ENCODE measurements around the gene TCL1B. TPM values are rescaled to one million over a fixed set of nuclear protein-coding genes. Genes with fewer than 3 reads are reported as not detected.

Gene TCL1B
- total RNA-seq, 1 experiment from 2014 or later = not detected

GRCh38 chr14:95690815-95691214 is 4.6 kb downstream of the TCL1B start:
- TF ChIP-seq, protein P1, sequence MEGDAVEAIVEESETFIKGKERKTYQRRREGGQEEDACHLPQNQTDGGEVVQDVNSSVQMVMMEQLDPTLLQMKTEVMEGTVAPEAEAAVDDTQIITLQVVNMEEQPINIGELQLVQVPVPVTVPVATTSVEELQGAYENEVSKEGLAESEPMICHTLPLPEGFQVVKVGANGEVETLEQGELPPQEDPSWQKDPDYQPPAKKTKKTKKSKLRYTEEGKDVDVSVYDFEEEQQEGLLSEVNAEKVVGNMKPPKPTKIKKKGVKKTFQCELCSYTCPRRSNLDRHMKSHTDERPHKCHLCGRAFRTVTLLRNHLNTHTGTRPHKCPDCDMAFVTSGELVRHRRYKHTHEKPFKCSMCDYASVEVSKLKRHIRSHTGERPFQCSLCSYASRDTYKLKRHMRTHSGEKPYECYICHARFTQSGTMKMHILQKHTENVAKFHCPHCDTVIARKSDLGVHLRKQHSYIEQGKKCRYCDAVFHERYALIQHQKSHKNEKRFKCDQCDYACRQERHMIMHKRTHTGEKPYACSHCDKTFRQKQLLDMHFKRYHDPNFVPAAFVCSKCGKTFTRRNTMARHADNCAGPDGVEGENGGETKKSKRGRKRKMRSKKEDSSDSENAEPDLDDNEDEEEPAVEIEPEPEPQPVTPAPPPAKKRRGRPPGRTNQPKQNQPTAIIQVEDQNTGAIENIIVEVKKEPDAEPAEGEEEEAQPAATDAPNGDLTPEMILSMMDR (IDR thresholded peaks at IDR 0.05; ENCODE audit: unreplicated experiment) = no peak
- Mint-ChIP-seq H3K27ac (ENCODE audit: low read depth, unreplicated experiment) (no peak overlapping the region), H3K9me3 (ENCODE audit: unreplicated experiment) (no peaks in the 10 kb centered on the region), H3K27me3 (ENCODE audit: insufficient read depth, unreplicated experiment) (peaks cover 19% of the 10 kb centered on the region), H3K4me1 (ENCODE audit: insufficient read depth, unreplicated experiment) (peaks cover 7% of the 10 kb centered on the region), H3K36me3 (ENCODE audit: insufficient read depth, unreplicated experiment) (no peaks in the 10 kb centered on the region), H3K4me3 (ENCODE audit: unreplicated experiment) (no peak overlapping the region)
- CTCF ChIA-PET = no interaction called here
- DNase-seq (ENCODE audit: unreplicated experiment) = no peak
- intact Hi-C loops (cut with micrococcal nuclease) = no loop called here
- BruUV-seq (replicated peaks) = no TSS peak
- POLR2A ChIA-PET = no interaction called here

DNA sequence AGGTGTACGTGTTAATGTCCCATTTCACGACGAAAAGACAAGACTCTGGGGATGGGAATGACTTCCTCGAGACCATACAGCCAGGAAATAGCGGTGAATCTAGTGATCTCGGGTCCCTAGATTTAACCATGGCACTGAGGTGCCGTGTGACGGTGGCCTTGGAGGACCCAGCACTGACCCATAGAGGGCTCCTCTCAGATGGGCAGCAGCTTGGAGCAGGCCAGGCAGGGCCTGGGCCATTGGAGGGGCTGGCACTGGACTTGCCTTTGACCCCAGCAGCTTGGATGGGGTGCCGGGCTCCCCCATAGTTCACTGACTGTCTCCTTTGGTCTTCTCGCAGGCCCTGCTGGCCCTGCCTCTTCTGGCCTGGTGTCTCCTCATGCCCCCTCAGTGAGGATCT is 5.4 kb downstream of the TCL1B start:
- ChIA-PET CTCF (interaction anchor here (0.6 to 1.5 kb wide), 3 partner anchors 132 to 302 kb away, joined by 3 to 5 read pairs (median 3); no protein-coding TSS in a partner anchor), POLR2A (no interaction called here)
- Mint-ChIP-seq H3K27me3 (ENCODE audit: insufficient read depth, unreplicated experiment) (peaks cover 25% of the 10 kb centered on the region), H3K36me3 (ENCODE audit: insufficient read depth, unreplicated experiment) (no peaks in the 10 kb centered on the region), H3K27ac (ENCODE audit: low read depth, unreplicated experiment) (no peak overlapping the region), H3K4me1 (ENCODE audit: insufficient read depth, unreplicated experiment) (peaks cover 10% of the 10 kb centered on the region), H3K4me3 (ENCODE audit: unreplicated experiment) (no peak overlapping the region), H3K9me3 (ENCODE audit: unreplicated experiment) (no peaks in the 10 kb centered on the region)
- intact Hi-C loops (cut with micrococcal nuclease) = no loop called here
- no TSS peak for BruUV-seq (replicated peaks)
- DNase-seq (ENCODE audit: unreplicated experiment) = no peak
- TF ChIP-seq, protein P1 (IDR thresholded peaks at IDR 0.05; ENCODE audit: unreplicated experiment) = no peak

- H3K9me3 Mint-ChIP-seq (ENCODE audit: unreplicated experiment) = no peaks in the 10 kb centered on the region
- intact Hi-C loops (cut with micrococcal nuclease) = no loop called here
- ChIA-PET POLR2A (no interaction called here), CTCF (interaction anchor here (0.6 to 1.5 kb wide), 6 partner anchors 22 to 419 kb away, joined by 3 to 5 read pairs (median 3); partner anchors contain the start of gene TCL1A)
- no TSS peak for BruUV-seq (replicated peaks)
- peaks cover 12% of the 10 kb centered on the region for H3K4me1 Mint-ChIP-seq (ENCODE audit: insufficient read depth, unreplicated experiment)
- TF ChIP-seq, protein P1 (IDR thresholded peaks at IDR 0.05; ENCODE audit: unreplicated experiment) = no peak
- no peak overlapping the region for H3K4me3 Mint-ChIP-seq (ENCODE audit: unreplicated experiment)
- H3K36me3 Mint-ChIP-seq (ENCODE audit: insufficient read depth, unreplicated experiment) = no peaks in the 10 kb centered on the region
- H3K27ac Mint-ChIP-seq (ENCODE audit: low read depth, unreplicated experiment) = no peak overlapping the region
- DNase-seq (ENCODE audit: unreplicated experiment) = no peak
- peaks cover 30% of the 10 kb centered on the region for H3K27me3 Mint-ChIP-seq (ENCODE audit: insufficient read depth, unreplicated experiment)
These were observed 5.9 kb downstream of the TCL1B start for GRCh38 chr14:95692109-95692508.

GRCh38 chr14:95695051-95695450 is 8.8 kb downstream of the TCL1B start:
- Mint-ChIP-seq H3K4me1 (ENCODE audit: insufficient read depth, unreplicated experiment) (peaks cover 19% of the 10 kb centered on the region), H3K9me3 (ENCODE audit: unreplicated experiment) (no peaks in the 10 kb centered on the region), H3K36me3 (ENCODE audit: insufficient read depth, unreplicated experiment) (no peaks in the 10 kb centered on the region), H3K27ac (ENCODE audit: low read depth, unreplicated experiment) (no peak overlapping the region), H3K27me3 (ENCODE audit: insufficient read depth, unreplicated experiment) (peaks cover 26% of the 10 kb centered on the region), H3K4me3 (ENCODE audit: unreplicated experiment) (no peak overlapping the region)
- no TSS peak for BruUV-seq (replicated peaks)
- no peak for DNase-seq (ENCODE audit: unreplicated experiment)
- intact Hi-C loops (cut with micrococcal nuclease) = no loop called here
- TF ChIP-seq, protein P1 (IDR thresholded peaks at IDR 0.05; ENCODE audit: unreplicated experiment) = no peak
- POLR2A ChIA-PET = no interaction called here
- CTCF ChIA-PET = interaction anchor here (0.6 to 1.0 kb wide), 2 partner anchors 26 to 297 kb away, joined by 3 read pairs; no protein-coding TSS in a partner anchor

Data from MCF 10A (cell line).